Central memory CD8-positive, alpha-beta T cell (primary cell): ENCODE data around the gene RGMB.
"Not testable (repeated sequence)": the region's sequence is repeated elsewhere in the genome, so short reads cannot be mapped to it uniquely, and the experiment has no call there.

Source experiments
- ATAC-seq: fragments of 150-1000 bp; cut with Tn5 transposase; replicated peaks from 2 replicates; pipeline ENCODE4 v1.10.0; 2022; ENCODE audit warnings: mild to moderate bottlenecking, moderate FRiP score, moderate number of reproducible peaks; ENCODE audit not compliant: poor library complexity, severe bottlenecking; ENCODE audit errors: extremely low read depth
- DNase-seq, 2 donors: peaks; one replicate each; pipeline ENCODE4 v3.0.0; 2021; ENCODE audit warnings: low spot score in 2 of 2
- H3K27ac Mint-ChIP-seq: one replicate; pipeline ENCODE4 v1.8.0; 2022; ENCODE audit warnings: low read depth, mild to moderate bottlenecking, moderate library complexity, mixed read lengths
- H3K27me3 Mint-ChIP-seq: one replicate; pipeline ENCODE4 v1.8.0; 2022; ENCODE audit warnings: mixed read lengths
- H3K36me3 Mint-ChIP-seq: one replicate; pipeline ENCODE4 v1.8.0; 2022; ENCODE audit warnings: mild to moderate bottlenecking, moderate library complexity, mixed read lengths; ENCODE audit not compliant: insufficient read depth
- H3K4me1 Mint-ChIP-seq: one replicate; pipeline ENCODE4 v1.8.0; 2022; ENCODE audit warnings: mixed read lengths
- H3K4me3 Mint-ChIP-seq: one replicate; pipeline ENCODE4 v1.8.0; 2022; ENCODE audit warnings: mild to moderate bottlenecking, moderate library complexity, mixed read lengths
- H3K9me3 Mint-ChIP-seq: one replicate; pipeline ENCODE4 v1.8.0; 2022; ENCODE audit warnings: mixed read lengths

Gene RGMB, protein sequence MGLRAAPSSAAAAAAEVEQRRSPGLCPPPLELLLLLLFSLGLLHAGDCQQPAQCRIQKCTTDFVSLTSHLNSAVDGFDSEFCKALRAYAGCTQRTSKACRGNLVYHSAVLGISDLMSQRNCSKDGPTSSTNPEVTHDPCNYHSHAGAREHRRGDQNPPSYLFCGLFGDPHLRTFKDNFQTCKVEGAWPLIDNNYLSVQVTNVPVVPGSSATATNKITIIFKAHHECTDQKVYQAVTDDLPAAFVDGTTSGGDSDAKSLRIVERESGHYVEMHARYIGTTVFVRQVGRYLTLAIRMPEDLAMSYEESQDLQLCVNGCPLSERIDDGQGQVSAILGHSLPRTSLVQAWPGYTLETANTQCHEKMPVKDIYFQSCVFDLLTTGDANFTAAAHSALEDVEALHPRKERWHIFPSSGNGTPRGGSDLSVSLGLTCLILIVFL

DNA sequence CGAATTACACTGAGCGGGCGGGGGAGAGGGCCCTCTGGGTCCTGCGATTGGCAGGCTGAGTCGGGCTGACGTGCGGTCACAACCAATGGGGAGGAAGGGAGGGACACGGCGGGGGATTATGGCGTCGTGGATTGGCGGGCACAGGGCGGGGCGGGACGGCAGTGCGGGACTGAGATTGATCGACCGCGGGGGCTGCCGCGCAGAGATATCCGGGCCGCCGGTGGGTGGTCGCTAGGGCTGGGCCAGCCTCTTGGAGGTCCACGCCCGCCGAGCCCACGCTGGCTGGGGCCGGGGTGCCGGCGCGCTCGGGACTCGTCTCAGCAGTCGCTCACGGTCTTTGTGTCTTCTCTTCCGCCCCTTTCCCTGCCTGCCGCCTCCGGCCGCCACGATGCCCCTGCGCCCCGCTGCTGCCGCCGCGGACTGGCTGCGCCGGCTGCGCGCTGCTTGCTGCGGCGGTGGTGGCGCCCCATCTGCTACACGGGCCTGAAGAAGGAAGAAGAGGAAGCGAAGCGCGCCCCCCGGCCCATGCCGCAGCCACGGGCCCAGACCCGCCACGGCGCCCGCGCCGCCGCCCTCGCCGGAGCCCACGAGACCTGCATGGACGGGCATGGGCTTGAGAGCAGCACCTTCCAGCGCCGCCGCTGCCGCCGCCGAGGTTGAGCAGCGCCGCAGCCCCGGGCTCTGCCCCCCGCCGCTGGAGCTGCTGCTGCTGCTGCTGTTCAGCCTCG, at the start of gene RGMB:
Gene RGMB (plus strand): TSS at position 200 of the 728 bp plus-strand sequence. CDS start 408 bp downstream, at position 608.
- H3K4me3 Mint-ChIP-seq = peak within 1 kb of the TSS; percentile 96

DNA sequence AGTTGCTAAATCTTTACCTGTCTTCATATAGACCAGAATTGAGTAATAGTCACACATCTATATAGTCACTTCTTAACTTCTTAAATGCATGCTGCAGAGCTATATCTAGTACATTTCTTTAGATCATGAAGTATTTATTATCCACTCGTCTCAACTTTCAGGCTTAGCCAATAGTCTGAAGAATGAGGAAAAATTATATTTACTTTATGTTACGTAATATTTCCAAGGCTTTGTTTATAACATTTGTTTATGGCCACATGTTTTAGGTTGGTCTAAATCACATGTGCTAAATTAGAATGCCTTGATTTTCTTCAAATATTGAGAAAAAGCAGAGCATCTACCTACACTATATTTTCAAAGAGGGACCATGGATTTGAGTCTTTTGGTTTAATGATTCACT, 47.2 kb upstream of the RGMB start:
- DNase-seq (no peak), ATAC-seq (no peak)
- no peaks in the 10 kb centered on the region for H3K9me3 Mint-ChIP-seq
- H3K4me1 Mint-ChIP-seq = no peaks in the 10 kb centered on the region
- H3K27me3 Mint-ChIP-seq = peaks cover 10% of the 10 kb centered on the region
- H3K36me3 Mint-ChIP-seq = peaks cover 1% of the 10 kb centered on the region
- H3K4me3 Mint-ChIP-seq = no peak overlapping the region
- no peak overlapping the region for H3K27ac Mint-ChIP-seq

More for the DNA sequence above, at the start of gene RGMB:
- H3K9me3 Mint-ChIP-seq = no peaks in the 10 kb centered on the region
- H3K36me3 Mint-ChIP-seq = peaks cover 12% of the 10 kb centered on the region
- peak within 1 kb of the TSS; percentile 94 for H3K27ac Mint-ChIP-seq
- H3K4me1 Mint-ChIP-seq = peaks cover 49% of the 10 kb centered on the region
- DNase-seq (peak; percentile 60), ATAC-seq (peak; percentile 71)
- H3K27me3 Mint-ChIP-seq = peaks cover 88% of the 10 kb centered on the region

DNA sequence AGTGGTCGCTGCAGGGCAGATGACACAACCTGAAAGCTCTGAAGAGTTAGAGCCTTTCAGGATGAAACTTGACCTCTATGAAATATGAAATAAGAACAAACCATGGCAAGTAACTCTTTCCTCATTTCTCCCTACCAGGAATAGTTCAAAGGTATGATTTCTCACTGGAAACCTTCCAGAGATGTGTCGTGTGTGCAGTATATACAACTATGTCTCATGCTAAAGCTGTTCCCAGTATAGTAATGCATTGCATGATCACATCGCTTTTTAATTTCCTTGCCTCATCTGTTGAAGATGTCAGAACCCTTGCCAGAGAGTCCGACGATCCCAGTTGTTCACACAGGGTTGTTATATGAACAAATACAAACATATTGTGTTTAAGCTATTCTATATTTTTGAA, 45.8 kb upstream of the RGMB start:
- ATAC-seq (no peak), DNase-seq (no peak)
- Mint-ChIP-seq H3K4me3 (no peak overlapping the region), H3K36me3 (peaks cover 1% of the 10 kb centered on the region), H3K9me3 (no peaks in the 10 kb centered on the region), H3K4me1 (no peaks in the 10 kb centered on the region), H3K27ac (no peak overlapping the region), H3K27me3 (peaks cover 19% of the 10 kb centered on the region)

DNA sequence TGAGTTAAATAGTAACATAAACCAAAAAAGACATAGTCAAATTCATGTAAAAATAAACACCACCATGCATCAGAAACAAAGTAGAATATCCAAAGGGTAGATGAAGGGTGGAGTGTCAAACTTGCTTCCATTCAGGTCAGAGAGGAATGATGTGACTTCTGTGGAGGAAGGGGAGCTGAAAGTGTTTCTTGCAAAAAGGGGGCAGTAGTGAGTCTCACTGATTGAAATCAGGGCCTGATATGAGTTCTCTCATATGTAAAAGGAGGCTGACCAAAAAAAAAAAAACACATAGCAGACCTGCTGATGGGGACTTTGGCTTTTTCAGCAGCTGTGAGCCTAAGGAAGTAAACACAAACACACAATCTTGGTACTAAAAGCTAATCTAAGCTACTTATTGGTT, 38.8 kb upstream of the RGMB start:
- H3K9me3 Mint-ChIP-seq = peaks cover 6% of the 10 kb centered on the region
- no peaks in the 10 kb centered on the region for H3K4me1 Mint-ChIP-seq

DNA sequence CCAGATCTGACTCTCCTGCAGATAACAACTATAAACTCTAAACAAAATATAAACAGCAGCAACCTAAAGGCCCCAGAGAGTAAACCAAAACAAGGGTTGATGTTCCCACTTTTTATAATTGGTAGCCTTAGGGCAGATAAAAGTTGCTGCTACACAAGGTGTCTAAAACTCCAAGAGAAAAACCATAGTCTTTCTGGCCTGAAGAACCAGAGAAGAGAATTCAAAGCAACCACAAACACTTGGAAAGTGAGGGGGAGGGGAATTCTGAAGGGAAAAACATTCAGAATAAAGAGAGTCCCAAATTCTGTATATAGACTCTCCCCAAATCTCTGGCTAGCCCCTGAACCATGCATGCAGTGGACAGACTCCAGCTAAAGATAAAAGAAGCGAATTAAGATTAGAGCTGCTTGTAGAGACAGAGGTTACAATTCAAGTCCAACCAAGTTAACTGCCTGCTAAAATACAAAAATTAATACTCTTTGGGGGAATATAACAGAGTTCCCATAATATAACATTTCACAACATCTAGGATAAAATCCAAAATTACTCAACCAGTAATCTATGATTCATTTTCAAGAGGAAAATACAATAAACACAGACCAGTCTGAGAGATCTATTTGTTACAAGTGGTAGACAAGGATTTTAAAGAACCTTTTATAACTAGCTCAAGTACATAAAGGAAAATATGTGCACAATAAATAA, 37.5 kb upstream of the RGMB start:
- Mint-ChIP-seq H3K9me3 (peaks cover 6% of the 10 kb centered on the region), H3K27me3 (peaks cover 61% of the 10 kb centered on the region), H3K36me3 (no peaks in the 10 kb centered on the region), H3K4me3 (no peak overlapping the region), H3K27ac (no peak overlapping the region), H3K4me1 (no peaks in the 10 kb centered on the region)
- ATAC-seq (no peak), DNase-seq (no peak)

More for the DNA sequence above, 38.8 kb upstream of the RGMB start:
- H3K27ac Mint-ChIP-seq = no peak overlapping the region
- H3K36me3 Mint-ChIP-seq = peaks cover 1% of the 10 kb centered on the region
- DNase-seq (no peak), ATAC-seq (no peak)
- H3K27me3 Mint-ChIP-seq = peaks cover 61% of the 10 kb centered on the region
- no peak overlapping the region for H3K4me3 Mint-ChIP-seq

DNA sequence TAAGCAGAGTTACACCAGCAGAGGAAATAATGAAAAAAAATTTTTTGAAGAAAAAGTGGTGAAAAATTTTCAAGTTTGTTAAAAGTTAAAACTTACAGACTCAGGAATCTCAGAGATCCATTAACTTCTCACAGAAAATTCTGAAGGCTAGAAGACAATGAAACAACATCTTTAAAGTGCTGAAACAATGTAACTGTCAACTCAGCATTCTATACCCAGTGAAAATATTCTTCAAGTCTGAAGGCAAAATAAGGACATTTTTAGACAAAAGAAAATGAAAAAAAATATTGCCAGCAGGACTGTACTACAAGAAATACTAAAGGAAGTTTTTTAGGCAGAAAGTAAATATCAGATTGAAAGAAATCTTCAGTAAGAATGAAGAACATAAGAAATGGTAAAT, 36.7 kb upstream of the RGMB start:
- no peak for DNase-seq
- H3K27me3 Mint-ChIP-seq = peaks cover 62% of the 10 kb centered on the region
- H3K27ac Mint-ChIP-seq = no peak overlapping the region
- peaks cover 6% of the 10 kb centered on the region for H3K9me3 Mint-ChIP-seq
- H3K4me1 Mint-ChIP-seq = no peaks in the 10 kb centered on the region
- no peak overlapping the region for H3K4me3 Mint-ChIP-seq
- H3K36me3 Mint-ChIP-seq = no peaks in the 10 kb centered on the region
- no peak for ATAC-seq

DNA sequence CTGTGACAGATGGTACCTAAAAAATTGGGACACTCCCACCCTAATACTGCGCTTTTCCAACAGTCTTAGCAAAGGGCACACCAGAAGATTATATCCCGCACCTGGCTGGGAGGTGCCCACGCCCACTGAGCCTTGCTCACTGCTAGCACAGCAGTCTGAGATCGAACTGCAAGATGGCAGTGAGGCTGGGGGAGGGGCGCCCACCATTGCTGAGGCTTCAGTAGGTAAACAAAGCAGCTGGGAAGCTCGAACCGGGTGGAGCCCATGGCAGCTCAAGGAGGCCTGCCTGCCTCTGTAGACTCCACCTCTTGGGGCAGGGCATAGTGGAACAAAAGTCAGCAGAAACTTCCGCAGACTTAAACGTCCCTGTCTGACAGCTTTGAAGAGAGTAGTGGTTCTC, 36.0 kb upstream of the RGMB start:
- not testable (repeated sequence) for DNase-seq, H3K4me1 Mint-ChIP-seq, H3K36me3 Mint-ChIP-seq, H3K27ac Mint-ChIP-seq, H3K4me3 Mint-ChIP-seq, ATAC-seq, H3K9me3 Mint-ChIP-seq
- H3K27me3 Mint-ChIP-seq = peaks cover 62% of the 10 kb centered on the region

DNA sequence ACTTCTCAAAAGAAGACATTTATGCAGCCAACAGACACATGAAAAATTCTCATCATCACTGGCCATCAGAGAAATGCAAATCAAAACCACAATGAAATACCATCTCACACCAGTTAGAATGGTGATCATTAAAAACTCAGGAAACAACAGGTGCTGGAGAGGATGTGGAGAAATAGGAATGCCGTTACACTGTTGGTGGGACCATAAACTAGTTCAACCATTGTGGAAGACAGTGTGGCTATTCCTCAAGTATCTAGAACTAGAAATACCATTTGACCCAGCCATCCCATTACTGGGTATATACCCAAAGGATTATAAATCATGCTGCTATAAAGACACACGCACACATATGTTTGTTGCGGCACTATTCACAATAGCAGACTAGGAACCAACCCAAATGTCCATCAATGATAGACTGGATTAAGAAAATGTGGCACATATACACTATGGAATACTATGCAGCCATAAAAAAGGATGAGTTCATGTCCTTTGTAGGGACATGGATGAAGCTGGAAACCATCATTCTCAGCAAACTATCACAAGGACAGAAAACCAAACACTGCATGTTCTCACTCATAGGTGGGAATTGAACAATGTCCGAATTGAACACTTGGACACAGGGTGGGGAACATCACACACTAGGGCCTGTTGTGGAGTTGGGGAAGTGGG, 34.8 kb upstream of the RGMB start:
- H3K4me1 Mint-ChIP-seq, DNase-seq, H3K9me3 Mint-ChIP-seq, H3K27ac Mint-ChIP-seq, H3K36me3 Mint-ChIP-seq, H3K4me3 Mint-ChIP-seq, ATAC-seq: not testable (repeated sequence)
- H3K27me3 Mint-ChIP-seq = peaks cover 64% of the 10 kb centered on the region

DNA sequence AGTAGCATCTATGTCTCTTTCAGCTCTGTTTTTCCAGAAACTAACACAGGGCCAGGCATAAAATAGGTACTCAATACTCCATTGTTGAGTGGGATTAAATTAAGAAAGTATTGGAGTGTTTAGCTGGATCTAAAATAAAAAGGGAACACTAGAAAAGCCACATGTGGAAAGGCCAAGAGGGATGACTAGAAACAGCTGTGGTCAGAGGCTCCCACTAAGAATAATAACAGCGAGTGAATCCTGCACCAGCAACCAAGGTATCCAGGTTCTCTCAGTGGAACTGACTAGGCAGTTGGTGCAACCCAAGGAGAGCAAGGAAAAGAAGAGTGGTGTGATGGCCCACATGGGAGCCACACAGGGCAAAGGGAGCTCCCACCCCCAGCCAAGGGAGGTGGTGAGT, 31.5 kb upstream of the RGMB start:
- Mint-ChIP-seq H3K36me3 (no peaks in the 10 kb centered on the region), H3K27me3 (peaks cover 67% of the 10 kb centered on the region), H3K4me1 (no peaks in the 10 kb centered on the region), H3K4me3 (no peak overlapping the region), H3K9me3 (no peaks in the 10 kb centered on the region), H3K27ac (no peak overlapping the region)
- DNase-seq (no peak), ATAC-seq (no peak)

DNA sequence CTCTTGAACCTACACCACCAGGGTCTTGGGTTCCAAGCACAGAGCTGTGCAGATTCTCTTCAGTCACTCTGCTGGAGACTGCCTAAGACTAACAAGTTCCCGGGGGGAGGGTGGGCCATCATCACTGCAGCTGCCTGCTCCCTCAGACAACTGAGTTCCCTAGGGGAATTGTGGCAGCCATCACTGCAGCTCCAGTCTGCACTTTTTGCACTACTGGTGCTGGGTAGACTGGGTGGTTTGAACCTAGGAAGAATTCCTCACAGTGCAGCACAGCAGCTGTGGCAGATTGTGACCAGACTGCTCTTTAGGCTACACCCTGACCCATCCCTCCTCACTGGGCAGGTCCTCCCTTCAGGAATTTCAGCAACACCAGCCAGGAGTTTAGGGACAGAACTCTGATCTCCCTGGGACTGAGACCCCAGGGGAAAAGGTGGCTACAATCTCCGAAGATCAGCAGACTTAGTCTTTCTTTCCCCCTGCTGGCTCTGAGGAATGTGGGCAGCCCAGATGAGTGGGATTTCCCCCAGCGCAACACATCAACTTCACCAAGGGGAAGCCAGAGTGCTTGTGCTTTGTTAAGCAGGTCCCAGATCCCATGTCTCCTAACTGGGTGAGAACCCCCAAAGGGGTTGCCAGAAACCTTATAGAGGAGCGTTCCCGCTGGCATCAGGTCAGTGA, 30.9 kb upstream of the RGMB start:
- H3K4me1 Mint-ChIP-seq = no peaks in the 10 kb centered on the region
- no peak for ATAC-seq
- no peak overlapping the region for H3K27ac Mint-ChIP-seq
- peaks cover 67% of the 10 kb centered on the region for H3K27me3 Mint-ChIP-seq
- no peak overlapping the region for H3K4me3 Mint-ChIP-seq
- H3K36me3 Mint-ChIP-seq = no peaks in the 10 kb centered on the region
- no peak for DNase-seq
- no peaks in the 10 kb centered on the region for H3K9me3 Mint-ChIP-seq

DNA sequence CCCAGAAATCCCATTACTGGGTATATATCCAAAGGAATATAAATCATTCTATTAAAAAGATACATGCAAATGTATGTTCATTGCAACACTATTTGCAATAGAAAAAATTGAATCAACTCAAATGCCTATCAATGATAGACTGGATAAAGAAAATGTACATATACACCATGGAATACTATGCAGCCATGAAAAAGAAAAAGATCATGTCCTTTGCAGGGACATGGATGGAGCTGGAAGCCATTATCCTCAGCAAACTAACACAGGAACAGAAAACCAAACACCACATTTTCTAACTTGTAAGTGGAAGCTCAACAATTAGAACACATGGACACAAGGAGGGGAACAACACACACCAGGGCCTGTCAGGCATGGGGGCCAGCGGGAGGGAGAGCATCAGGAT, 25.2 kb upstream of the RGMB start:
- not testable (repeated sequence) for ATAC-seq, H3K4me1 Mint-ChIP-seq, H3K36me3 Mint-ChIP-seq, H3K9me3 Mint-ChIP-seq, H3K4me3 Mint-ChIP-seq, DNase-seq, H3K27ac Mint-ChIP-seq
- peaks cover 82% of the 10 kb centered on the region for H3K27me3 Mint-ChIP-seq

DNA sequence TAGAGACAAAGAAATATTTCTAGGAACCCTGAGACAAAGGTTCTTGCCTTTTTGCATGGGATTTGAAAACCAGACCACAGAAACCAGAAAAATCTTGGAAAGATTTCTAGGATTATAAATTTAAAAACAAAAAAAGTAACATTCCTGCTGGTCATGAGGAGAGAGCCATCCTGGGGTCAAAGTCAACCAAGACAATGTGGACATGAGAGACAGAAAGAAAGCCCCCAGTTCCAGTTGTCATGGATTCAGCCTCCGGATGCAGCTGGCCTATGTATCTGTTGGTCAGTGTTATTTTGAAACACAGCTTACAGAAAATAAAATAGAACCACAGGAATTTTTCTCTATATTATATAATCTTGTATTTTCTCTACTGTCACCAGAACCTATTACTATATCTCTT, 24.4 kb upstream of the RGMB start:
- no peaks in the 10 kb centered on the region for H3K36me3 Mint-ChIP-seq

More for the DNA sequence above, 24.4 kb upstream of the RGMB start:
- no peak overlapping the region for H3K4me3 Mint-ChIP-seq
- peaks cover 75% of the 10 kb centered on the region for H3K27me3 Mint-ChIP-seq
- no peak for ATAC-seq
- no peaks in the 10 kb centered on the region for H3K9me3 Mint-ChIP-seq
- no peaks in the 10 kb centered on the region for H3K4me1 Mint-ChIP-seq
- DNase-seq = no peak
- no peak overlapping the region for H3K27ac Mint-ChIP-seq
